ENCODE measurements around the gene SERGEF.

The SERGEF gene

GRCh38 chr11:17777738-17778091 is 235.1 kb downstream of the SERGEF start:
- DNase-seq (ENCODE audit: extremely low read depth, insufficient read length): no peak
- Histone ChIP-seq H3K27me3 (replicated peaks; ENCODE audit: control insufficient read depth, insufficient read depth, low read length) (no peaks in the 10 kb centered on the region), H3K4me3 (replicated peaks; ENCODE audit: low read depth, low read length) (no peak overlapping the region), H3K36me3 (ENCODE audit: control insufficient read depth, insufficient read depth, low read length) (no peaks in the 10 kb centered on the region)
- no peak for TF ChIP-seq CTCF (IDR thresholded peaks at IDR 0.05; ENCODE audit: insufficient read depth, low read length, poor library complexity, severe bottlenecking)

GRCh38 chr11:17777086-17777737 is 235.6 kb downstream of the SERGEF start:
- Histone ChIP-seq H3K36me3 (ENCODE audit: control insufficient read depth, insufficient read depth, low read length) (no peaks in the 10 kb centered on the region), H3K27me3 (replicated peaks; ENCODE audit: control insufficient read depth, insufficient read depth, low read length) (no peaks in the 10 kb centered on the region), H3K4me3 (replicated peaks; ENCODE audit: low read depth, low read length) (no peak overlapping the region)
- TF ChIP-seq CTCF (IDR thresholded peaks at IDR 0.05; ENCODE audit: insufficient read depth, low read length, poor library complexity, severe bottlenecking): no peak
- DNase-seq (ENCODE audit: extremely low read depth, insufficient read length): no peak

- Histone ChIP-seq H3K27me3 (replicated peaks; ENCODE audit: control insufficient read depth, insufficient read depth, low read length) (no peaks in the 10 kb centered on the region), H3K36me3 (ENCODE audit: control insufficient read depth, insufficient read depth, low read length) (no peaks in the 10 kb centered on the region), H3K4me3 (replicated peaks; ENCODE audit: low read depth, low read length) (no peak overlapping the region)
- no peak for TF ChIP-seq CTCF (IDR thresholded peaks at IDR 0.05; ENCODE audit: insufficient read depth, low read length, poor library complexity, severe bottlenecking)
- DNase-seq (ENCODE audit: extremely low read depth, insufficient read length): no peak
These were observed 236.5 kb downstream of the SERGEF start for GRCh38 chr11:17776212-17776875.

- Histone ChIP-seq H3K4me3 (replicated peaks; ENCODE audit: low read depth, low read length) (no peak overlapping the region), H3K27me3 (replicated peaks; ENCODE audit: control insufficient read depth, insufficient read depth, low read length) (no peaks in the 10 kb centered on the region), H3K36me3 (ENCODE audit: control insufficient read depth, insufficient read depth, low read length) (no peaks in the 10 kb centered on the region)
- no peak for DNase-seq (ENCODE audit: extremely low read depth, insufficient read length)
- no peak for TF ChIP-seq CTCF (IDR thresholded peaks at IDR 0.05; ENCODE audit: insufficient read depth, low read length, poor library complexity, severe bottlenecking)
These were observed 237.2 kb downstream of the SERGEF start for GRCh38 chr11:17775507-17776211.

- H3K36me3 ChIP-seq (ENCODE audit: control insufficient read depth, insufficient read depth, low read length): no peaks in the 10 kb centered on the region
- no peak for TF ChIP-seq CTCF (IDR thresholded peaks at IDR 0.05; ENCODE audit: insufficient read depth, low read length, poor library complexity, severe bottlenecking)
- DNase-seq (ENCODE audit: extremely low read depth, insufficient read length): no peak
- H3K27me3 ChIP-seq (replicated peaks; ENCODE audit: control insufficient read depth, insufficient read depth, low read length): no peaks in the 10 kb centered on the region
- H3K4me3 ChIP-seq (replicated peaks; ENCODE audit: low read depth, low read length): no peak overlapping the region
These were observed 237.9 kb downstream of the SERGEF start for GRCh38 chr11:17775035-17775348.
